OCI-LY1 (cell line): ENCODE data around the gene PRKG1.

Experiments
- EZH2 ChIP-seq: fragments of 200-600 bp; sonication (generic), shearing (Covaris generic); IDR thresholded peaks from 2 replicates; pipeline ENCODE4 v1.8.0; 2017; ENCODE audit warnings: borderline replicate concordance, mixed run types, mild to moderate bottlenecking, antibody characterized with exemption, low read length, moderate library complexity, mixed read lengths
- TF ChIP-seq, protein P1 (sequence below): fragments of 200-600 bp; sonication (generic), shearing (Covaris generic); IDR thresholded peaks from 2 replicates; pipeline ENCODE4 v1.5.1; 2017; ENCODE audit warnings: mild to moderate bottlenecking, antibody characterized with exemption, low read length, moderate library complexity, mixed read lengths

- TF ChIP-seq, protein P1, sequence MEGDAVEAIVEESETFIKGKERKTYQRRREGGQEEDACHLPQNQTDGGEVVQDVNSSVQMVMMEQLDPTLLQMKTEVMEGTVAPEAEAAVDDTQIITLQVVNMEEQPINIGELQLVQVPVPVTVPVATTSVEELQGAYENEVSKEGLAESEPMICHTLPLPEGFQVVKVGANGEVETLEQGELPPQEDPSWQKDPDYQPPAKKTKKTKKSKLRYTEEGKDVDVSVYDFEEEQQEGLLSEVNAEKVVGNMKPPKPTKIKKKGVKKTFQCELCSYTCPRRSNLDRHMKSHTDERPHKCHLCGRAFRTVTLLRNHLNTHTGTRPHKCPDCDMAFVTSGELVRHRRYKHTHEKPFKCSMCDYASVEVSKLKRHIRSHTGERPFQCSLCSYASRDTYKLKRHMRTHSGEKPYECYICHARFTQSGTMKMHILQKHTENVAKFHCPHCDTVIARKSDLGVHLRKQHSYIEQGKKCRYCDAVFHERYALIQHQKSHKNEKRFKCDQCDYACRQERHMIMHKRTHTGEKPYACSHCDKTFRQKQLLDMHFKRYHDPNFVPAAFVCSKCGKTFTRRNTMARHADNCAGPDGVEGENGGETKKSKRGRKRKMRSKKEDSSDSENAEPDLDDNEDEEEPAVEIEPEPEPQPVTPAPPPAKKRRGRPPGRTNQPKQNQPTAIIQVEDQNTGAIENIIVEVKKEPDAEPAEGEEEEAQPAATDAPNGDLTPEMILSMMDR, result no peak
- TF ChIP-seq EZH2, result no peak
Observed at GRCh38 chr10:51092402-51092801, 18.1 kb downstream of the PRKG1 start.
